ENCODE measurements around the gene SLF1. TPM values are rescaled to one million over a fixed set of nuclear protein-coding genes. Genes with fewer than 3 reads are reported as not detected.

SLF1 gene
- total RNA-seq, 1 donor from 2014 or later = 48.1 TPM

GRCh38 chr5:94667937-94668336 is 49.5 kb downstream of the SLF1 start:
- peaks cover 15% of the 10 kb centered on the region for H3K36me3 Mint-ChIP-seq
- no peak overlapping the region for H3K27ac Mint-ChIP-seq
- DNase-seq (ENCODE audit: low spot score) = no peak
- Histone ChIP-seq H4K20me1 (ENCODE audit: low read depth) (no peaks in the 10 kb centered on the region), H3K9ac (no peak overlapping the region), H3K27ac (no peak overlapping the region), H3K4me2 (no peak overlapping the region), H3F3A (ENCODE audit: low read depth) (no peaks in the 10 kb centered on the region), H3K4me3 (no peak overlapping the region), H3K27me3 (no peaks in the 10 kb centered on the region), H3K4me1 (no peaks in the 10 kb centered on the region), H2AFZ (replicated peaks) (no peak overlapping the region), H3K36me3 (peaks cover 13% of the 10 kb centered on the region), H3K9me3 (ENCODE audit: low read depth) (no peaks in the 10 kb centered on the region), H3K79me2 (ENCODE audit: low read depth) (no peaks in the 10 kb centered on the region)
- no peaks in the 10 kb centered on the region for H3K27me3 Mint-ChIP-seq (ENCODE audit: insufficient read depth, low read depth)
- TF ChIP-seq CTCF (IDR thresholded peaks at IDR 0.05) = no peak
- no peak for TF ChIP-seq EZH2 (IDR thresholded peaks at IDR 0.05)
- TF ChIP-seq EZH2phosphoT487 (IDR thresholded peaks at IDR 0.05) = no peak
- no peak overlapping the region for H3K4me3 Mint-ChIP-seq
- no peaks in the 10 kb centered on the region for H3K9me3 Mint-ChIP-seq
- H3K4me1 Mint-ChIP-seq = no peaks in the 10 kb centered on the region

- H3K27me3 Mint-ChIP-seq (ENCODE audit: insufficient read depth, low read depth) = no peaks in the 10 kb centered on the region
- H3K27ac ChIP-seq = no peak overlapping the region
- H3K4me2 ChIP-seq = no peak overlapping the region
- H3K9me3 Mint-ChIP-seq = no peaks in the 10 kb centered on the region
- H3K27ac Mint-ChIP-seq = no peak overlapping the region
- no peak overlapping the region for H3K4me3 ChIP-seq
- no peaks in the 10 kb centered on the region for H3K9me3 ChIP-seq (ENCODE audit: low read depth)
- H3K9ac ChIP-seq = no peak overlapping the region
- no peak for DNase-seq (ENCODE audit: low spot score)
- no peaks in the 10 kb centered on the region for H3K27me3 ChIP-seq
- H4K20me1 ChIP-seq (ENCODE audit: low read depth) = no peaks in the 10 kb centered on the region
- no peak for TF ChIP-seq EZH2 (IDR thresholded peaks at IDR 0.05)
- TF ChIP-seq EZH2phosphoT487 (IDR thresholded peaks at IDR 0.05) = no peak
- no peak for TF ChIP-seq CTCF (IDR thresholded peaks at IDR 0.05)
- no peaks in the 10 kb centered on the region for H3K4me1 Mint-ChIP-seq
- H3K36me3 Mint-ChIP-seq = peaks cover 10% of the 10 kb centered on the region
- peaks cover 15% of the 10 kb centered on the region for H3K36me3 ChIP-seq
- no peak overlapping the region for H2AFZ ChIP-seq (replicated peaks)
- no peaks in the 10 kb centered on the region for H3K79me2 ChIP-seq (ENCODE audit: low read depth)
- no peaks in the 10 kb centered on the region for H3K4me1 ChIP-seq
- H3K4me3 Mint-ChIP-seq = no peak overlapping the region
- no peaks in the 10 kb centered on the region for H3F3A ChIP-seq (ENCODE audit: low read depth)
Observed at GRCh38 chr5:94670726-94671125, 52.3 kb downstream of the SLF1 start.

DNA sequence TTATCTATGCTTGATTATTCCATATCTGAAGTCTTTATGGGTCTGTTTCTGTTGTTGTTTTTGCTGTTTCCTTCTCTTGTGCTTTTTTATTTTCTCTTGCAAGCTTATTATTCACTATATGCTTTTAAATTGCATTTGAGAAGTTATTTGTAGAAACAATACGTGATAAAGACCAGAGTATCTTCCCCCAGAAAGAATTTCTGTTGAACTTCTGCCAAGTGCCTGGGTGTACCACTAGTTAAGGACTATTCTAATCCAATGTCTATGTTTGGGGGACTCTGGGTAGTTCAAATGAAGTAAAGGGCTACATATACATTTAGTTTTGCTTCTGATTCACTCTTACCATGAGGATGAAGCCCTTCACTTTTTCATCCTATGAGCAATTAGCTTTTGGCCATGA is 54.3 kb downstream of the SLF1 start:
- TF ChIP-seq EZH2phosphoT487 (IDR thresholded peaks at IDR 0.05) (no peak), EZH2 (IDR thresholded peaks at IDR 0.05) (no peak)
- Histone ChIP-seq H3K4me1 (no peaks in the 10 kb centered on the region), H2AFZ (replicated peaks) (no peak overlapping the region), H3K4me2 (no peak overlapping the region), H4K20me1 (ENCODE audit: low read depth) (no peaks in the 10 kb centered on the region), H3K9me3 (ENCODE audit: low read depth) (no peaks in the 10 kb centered on the region), H3K27me3 (no peaks in the 10 kb centered on the region), H3F3A (ENCODE audit: low read depth) (no peaks in the 10 kb centered on the region), H3K9ac (no peak overlapping the region), H3K36me3 (peaks cover 20% of the 10 kb centered on the region), H3K27ac (no peak overlapping the region), H3K79me2 (ENCODE audit: low read depth) (no peaks in the 10 kb centered on the region), H3K4me3 (no peak overlapping the region)
- Mint-ChIP-seq H3K9me3 (no peaks in the 10 kb centered on the region), H3K36me3 (peaks cover 5% of the 10 kb centered on the region), H3K4me1 (no peaks in the 10 kb centered on the region), H3K27me3 (ENCODE audit: insufficient read depth, low read depth) (no peaks in the 10 kb centered on the region), H3K27ac (no peak overlapping the region), H3K4me3 (no peak overlapping the region)
- DNase-seq (ENCODE audit: low spot score) = no peak

DNA sequence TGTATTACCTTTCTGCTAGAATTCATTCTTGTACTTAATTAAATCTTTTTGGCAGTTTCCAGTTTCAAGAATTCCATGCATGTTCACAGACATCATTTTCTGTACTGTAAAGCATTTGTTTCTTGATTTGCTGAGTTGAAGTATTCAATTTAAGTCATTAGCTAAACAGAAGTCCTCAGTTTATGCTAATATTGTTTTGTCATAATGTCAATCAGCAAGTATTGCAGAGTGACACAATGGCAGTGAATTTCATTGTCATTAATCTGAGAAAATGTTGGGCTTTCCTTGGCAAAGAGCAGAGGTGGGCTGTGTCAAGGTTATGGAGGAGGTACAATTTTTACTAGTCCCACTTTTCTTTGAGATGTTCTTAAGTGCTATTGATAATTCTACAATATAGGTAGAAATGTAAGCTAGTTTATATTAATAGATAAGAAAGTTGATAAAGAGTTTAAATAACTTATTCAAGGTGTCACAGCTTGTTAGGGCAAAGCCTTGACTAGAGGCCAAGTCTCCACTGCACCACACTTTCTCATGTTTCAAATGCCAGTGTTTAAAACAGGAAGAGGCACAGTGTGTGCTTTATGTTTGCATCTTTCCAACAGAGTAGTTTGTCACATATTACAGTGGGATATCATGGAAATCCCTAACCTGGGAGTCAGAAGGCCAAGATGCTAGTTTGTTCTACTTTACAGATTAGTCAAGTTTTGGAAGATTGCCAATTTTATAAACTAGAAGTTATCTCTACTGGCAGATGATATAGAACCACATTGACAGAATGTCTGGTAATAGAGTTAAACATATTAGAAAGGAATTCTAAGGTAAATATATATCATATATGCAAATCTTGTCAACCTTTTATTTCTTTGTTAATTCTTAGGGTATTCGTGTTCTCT is 56.3 kb downstream of the SLF1 start:
- no peak overlapping the region for H3K27ac ChIP-seq
- Mint-ChIP-seq H3K9me3 (no peaks in the 10 kb centered on the region), H3K27ac (no peak overlapping the region), H3K27me3 (ENCODE audit: insufficient read depth, low read depth) (no peaks in the 10 kb centered on the region), H3K36me3 (peaks cover 6% of the 10 kb centered on the region), H3K4me3 (no peak overlapping the region), H3K4me1 (no peaks in the 10 kb centered on the region)
- TF ChIP-seq EZH2phosphoT487 (IDR thresholded peaks at IDR 0.05) (no peak), CTCF (IDR thresholded peaks at IDR 0.05) (no peak), EZH2 (IDR thresholded peaks at IDR 0.05) (no peak)
- H3K27me3 ChIP-seq = no peaks in the 10 kb centered on the region
- no peaks in the 10 kb centered on the region for H3K4me1 ChIP-seq
- H3F3A ChIP-seq (ENCODE audit: low read depth) = no peaks in the 10 kb centered on the region
- no peak overlapping the region for H2AFZ ChIP-seq (replicated peaks)
- H3K9me3 ChIP-seq (ENCODE audit: low read depth) = no peaks in the 10 kb centered on the region
- H3K4me2 ChIP-seq = no peak overlapping the region
- peaks cover 20% of the 10 kb centered on the region for H3K36me3 ChIP-seq
- H3K9ac ChIP-seq = no peak overlapping the region
- H3K4me3 ChIP-seq = no peak overlapping the region
- no peaks in the 10 kb centered on the region for H3K79me2 ChIP-seq (ENCODE audit: low read depth)
- no peaks in the 10 kb centered on the region for H4K20me1 ChIP-seq (ENCODE audit: low read depth)
- no peak for DNase-seq (ENCODE audit: low spot score)
